Endometrium (tissue), 2 donors: Measurements from ENCODE around the gene XYLT1.
A peak's percentile ranks its signal among the peaks of the same experiment; 100 is the strongest.

ENCODE experiments used
- FAIRE-seq: peaks from 2 replicates; lab custom pipeline; 2012; peaks lifted over from hg19 to GRCh38; lab: Jason Lieb, UNC
- donor health status: control.
- donor health status: control.

The XYLT1 gene

GRCh38 chr16:17459903-17460521, 10.7 kb downstream of the XYLT1 start:
- peak; percentile 91 for FAIRE-seq

GRCh38 chr16:17457997-17458396, 12.8 kb downstream of the XYLT1 start:
- FAIRE-seq = no peak

GRCh38 chr16:17457513-17457912, 13.2 kb downstream of the XYLT1 start:
- no peak for FAIRE-seq

- no peak for FAIRE-seq
These were observed 16.5 kb downstream of the XYLT1 start for GRCh38 chr16:17454162-17454730.

GRCh38 chr16:17453364-17454038, 17.3 kb downstream of the XYLT1 start:
- FAIRE-seq = no peak

- no peak for FAIRE-seq
These were observed 17.8 kb downstream of the XYLT1 start for GRCh38 chr16:17452922-17453321.

GRCh38 chr16:17451843-17452242, 18.9 kb downstream of the XYLT1 start:
- no peak for FAIRE-seq

GRCh38 chr16:17450291-17450690, 20.5 kb downstream of the XYLT1 start:
- no peak for FAIRE-seq

- no peak for FAIRE-seq
These were observed 21.8 kb downstream of the XYLT1 start for GRCh38 chr16:17448640-17449638.

GRCh38 chr16:17447101-17447569, 23.6 kb downstream of the XYLT1 start:
- no peak for FAIRE-seq

- FAIRE-seq = no peak
These were observed 24.1 kb downstream of the XYLT1 start for GRCh38 chr16:17446661-17447060.

GRCh38 chr16:17445421-17445820, 25.3 kb downstream of the XYLT1 start:
- FAIRE-seq = no peak

GRCh38 chr16:17444658-17445057, 26.1 kb downstream of the XYLT1 start:
- FAIRE-seq = no peak

GRCh38 chr16:17440131-17440530, 30.6 kb downstream of the XYLT1 start:
- no peak for FAIRE-seq

- FAIRE-seq = no peak
These were observed 31.2 kb downstream of the XYLT1 start for GRCh38 chr16:17439580-17439979.

GRCh38 chr16:17437981-17438380, 32.8 kb downstream of the XYLT1 start:
- FAIRE-seq = no peak

- no peak for FAIRE-seq
These were observed 33.5 kb downstream of the XYLT1 start for GRCh38 chr16:17437127-17437720.

GRCh38 chr16:17435318-17435717, 35.4 kb downstream of the XYLT1 start:
- FAIRE-seq = no peak

GRCh38 chr16:17433577-17434451, 36.9 kb downstream of the XYLT1 start:
- FAIRE-seq = no peak

- FAIRE-seq = peak; percentile 8
These were observed 37.7 kb downstream of the XYLT1 start for GRCh38 chr16:17432901-17433576.
